K562 (cell line): ENCODE results near the gene PCARE. TPM values are rescaled to one million over a fixed set of nuclear protein-coding genes. Genes with fewer than 3 reads are reported as not detected.

Experiments
- ATAC-seq: fragments of 200-7000 bp; cut with Tn5 transposase; 3 replicates; pipeline ENCODE4 v1.9.1; 2020; ENCODE audit warnings: moderate library complexity
- BruUV-seq: library from RNA; stranded (reverse); fragments of 400-500 nt; replicated peaks from 2 replicates; lab custom pipeline; 2021; lab: Mats Ljungman, UMichigan
- CTCF ChIA-PET: fragments of 300-600 bp; formaldehyde crosslinking; extraction: SDS; loops from one replicate; lab custom pipeline; 2021; ENCODE audit warnings: low intra/inter-chr PET ratio; lab: Yijun Ruan, JAX
- POLR2A ChIA-PET: fragments of 300-600, 350-650 bp; sonication (Branson Sonifier 250); formaldehyde crosslinking; extraction: SDS; loops from one replicate; lab custom pipeline; 2021; ENCODE audit warnings: antibody characterized with exemption, inconsistent platforms; lab: Yijun Ruan, JAX
- DNase-seq, 4 experiments: peaks; one replicate each; pipeline versions ENCODE4 v3.0.0 to v3.0.0-alpha.2; 2011 to 2018; ENCODE audit warnings: low spot score in 3 of 4, mixed read lengths in 3 of 4; ENCODE audit errors: extremely low read depth in 1 of 4
- FAIRE-seq: peaks from 2 replicates; lab custom pipeline; 2011; peaks lifted over from hg19 to GRCh38; lab: Jason Lieb, UNC
- H2AFZ ChIP-seq: 2 replicates; pipeline ENCODE4 v1.6.0; 2011; ENCODE audit warnings: low read depth, low read length, control low read depth, inconsistent platforms
- H3K27ac ChIP-seq: fragments of 200-600 bp; 3 replicates; pipeline ENCODE4 v1.8.0; 2011; ENCODE audit warnings: low read depth, mild to moderate bottlenecking, control low read depth, inconsistent platforms, low read length, moderate library complexity, mixed read lengths; ENCODE audit errors: extremely low read depth
- H3K27me3 ChIP-seq, 2 experiments: fragments of 300-600 bp in 1 of 2; 2 replicates in 1 of 2; 3 replicates in 1 of 2; pipeline versions ENCODE4 v1.6.0 to v1.8.0; 2011; ENCODE audit warnings: inconsistent platforms in 2 of 2, low read length in 2 of 2, mild to moderate bottlenecking in 1 of 2, mixed read lengths in 1 of 2, moderate library complexity in 1 of 2; ENCODE audit not compliant: control insufficient read depth in 2 of 2, insufficient read depth in 2 of 2
- H3K36me3 ChIP-seq: fragments of 300-600 bp; 3 replicates; pipeline ENCODE4 v1.8.0; 2011; ENCODE audit warnings: mild to moderate bottlenecking, low read length, inconsistent platforms; ENCODE audit not compliant: control insufficient read depth, insufficient read depth
- H3K4me1 ChIP-seq, 2 experiments: fragments of 200-600 bp in 1 of 2; replicated peaks in 1 of 2; 2 replicates in 1 of 2; 3 replicates in 1 of 2; pipeline versions ENCODE4 v1.5.1 to v1.8.0; 2011; ENCODE audit warnings: inconsistent platforms in 2 of 2, low read length in 2 of 2, mild to moderate bottlenecking in 1 of 2, mixed read lengths in 1 of 2, moderate library complexity in 1 of 2; ENCODE audit not compliant: control insufficient read depth in 2 of 2, insufficient read depth in 2 of 2
- H3K4me2 ChIP-seq: 2 replicates; pipeline ENCODE4 v1.6.1; 2011; ENCODE audit warnings: low read length, control low read depth, inconsistent platforms, mixed read lengths; ENCODE audit not compliant: insufficient read depth
- H3K4me3 ChIP-seq: fragments of 200-600 bp; sonication (generic), shearing (Covaris generic); 2 replicates; pipeline ENCODE4 v1.5.1; 2016; ENCODE audit warnings: control low read depth, inconsistent platforms
- H3K79me2 ChIP-seq: fragments of 200-600 bp; 3 replicates; pipeline ENCODE4 v1.8.0; 2011; ENCODE audit warnings: low read length, inconsistent platforms; ENCODE audit not compliant: control insufficient read depth, insufficient read depth
- H3K9ac ChIP-seq, 2 experiments: 2 replicates each; pipeline versions ENCODE4 v1.6.0 to v1.6.1; 2011; ENCODE audit warnings: low read depth in 2 of 2, low read length in 2 of 2, control low read depth in 1 of 2, inconsistent platforms in 1 of 2, mild to moderate bottlenecking in 1 of 2, mixed read lengths in 1 of 2; ENCODE audit not compliant: insufficient read depth in 1 of 2
- H3K9me1 ChIP-seq: one replicate; pipeline ENCODE4 v1.6.0; 2011; ENCODE audit warnings: inconsistent platforms, mild to moderate bottlenecking, low read length, moderate library complexity; ENCODE audit not compliant: control insufficient read depth, insufficient read depth
- H3K9me3 ChIP-seq: replicated peaks from 2 replicates; pipeline ENCODE4 v1.5.1; 2011; ENCODE audit warnings: low read depth, low read length, inconsistent platforms; ENCODE audit not compliant: control insufficient read depth, insufficient read depth
- H4K20me1 ChIP-seq: replicated peaks from 2 replicates; pipeline ENCODE4 v1.6.1; 2011; ENCODE audit warnings: low read length, inconsistent platforms, mixed read lengths; ENCODE audit not compliant: control insufficient read depth, insufficient read depth
- CXXC5 ChIP-seq: fragments of 250-450 bp; sonication (Bioruptor Pico); IDR thresholded peaks from 2 replicates; pipeline ENCODE4 v1.8.0; 2022; ENCODE audit warnings: inconsistent platforms, mild to moderate bottlenecking, moderate library complexity
- SNIP1 ChIP-seq: fragments of 450-650 bp; IDR thresholded peaks from 2 replicates; pipeline ENCODE4 v1.7.1; 2017; ENCODE audit warnings: low read depth, mild to moderate bottlenecking
- TBL1XR1 ChIP-seq, 2 experiments: IDR thresholded peaks; 2 replicates each; pipeline ENCODE4 v1.6.1; 2012; ENCODE audit warnings: improper control_type of control experiment in 2 of 2, low read length in 2 of 2, mild to moderate bottlenecking in 1 of 2
- XRCC4 ChIP-seq: IDR thresholded peaks from one replicate; pipeline ENCODE4 v1.6.1; 2011; ENCODE audit not compliant: insufficient read depth, insufficient read length; ENCODE audit errors: extremely low read depth
- ZNF644 ChIP-seq: fragments of 200-800 bp; sonication (Bioruptor generic); IDR thresholded peaks from 2 replicates; pipeline ENCODE4 v1.6.1; 2016; ENCODE audit warnings: low read depth, missing genetic modification characterization, missing compliant biosample characterization
- WGBS: fragments of 100-300 bp; shearing (Covaris generic); methylation state at CpG from one replicate; pipeline ENCODE4 v1.1.6; 2016; ENCODE audit warnings: low coverage, mixed read lengths; ENCODE audit not compliant: insufficient coverage; ENCODE audit errors: missing lambda C conversion rate; 5-methylcytosine and 5-hydroxymethylcytosine counted together
- in situ Hi-C: fragments of 300-500 bp; cut with MboI; formaldehyde crosslinking; loops from 4 replicates; pipeline ENCODE4 v1.15.0; 2018; ENCODE audit warnings: inconsistent platforms, mixed read lengths
- intact Hi-C: fragments of 100-400 bp; cut with micrococcal nuclease; formaldehyde crosslinking; loops from 2 replicates; pipeline ENCODE4 v1.14.2; 2022
- polyA plus RNA-seq, 8 experiments: library from polyadenylated mRNA; depleted of rRNA in 4 of 8; stranded (reverse) in 5 of 8; unstranded in 3 of 8; fragments of >200 nt; fragmentation: Nextera tagmentation in 2 of 8; fragmentation: Illumina TruSeq in 1 of 8; extraction: Ambion mirVana in 2 of 8; extraction: Trizol in 1 of 8; gene quantifications; 2 replicates each; pipeline versions ENCODE4 v1.2.1 to v1.2.3, GENCODE V29; 2011 to 2014; ENCODE audit warnings: inconsistent platforms in 1 of 8, missing spikeins in 1 of 8
- total RNA-seq, 7 experiments: library from RNA; depleted of rRNA in 6 of 7; stranded (reverse); fragments of >200 nt in 6 of 7; fragmentation: Illumina TruSeq in 2 of 7; extraction: Trizol in 2 of 7; gene quantifications; 2 replicates each; pipeline versions ENCODE4 v1.2.1 to v1.2.3, GENCODE V29; 2011 to 2021; ENCODE audit warnings: low replicate concordance in 1 of 7
- TF ChIP-seq, protein P1 (sequence below): fragments of 450-650 bp; formaldehyde crosslinking; IDR thresholded peaks from 2 replicates; pipeline ENCODE4 v1.4.0; 2020; ENCODE audit warnings: mild to moderate bottlenecking, moderate library complexity
- TF ChIP-seq, protein P2 (sequence below): fragments of 450-650 bp; IDR thresholded peaks from 2 replicates; pipeline ENCODE4 v1.7.1; 2018; ENCODE audit warnings: mild to moderate bottlenecking, low read depth; ENCODE audit not compliant: partially characterized antibody

The PCARE gene
- total and polyA plus RNA-seq, 9 of the 15 experiments (the other 6 are each of a cell fraction or from before 2014, with no cell fraction given): not detected

DNA sequence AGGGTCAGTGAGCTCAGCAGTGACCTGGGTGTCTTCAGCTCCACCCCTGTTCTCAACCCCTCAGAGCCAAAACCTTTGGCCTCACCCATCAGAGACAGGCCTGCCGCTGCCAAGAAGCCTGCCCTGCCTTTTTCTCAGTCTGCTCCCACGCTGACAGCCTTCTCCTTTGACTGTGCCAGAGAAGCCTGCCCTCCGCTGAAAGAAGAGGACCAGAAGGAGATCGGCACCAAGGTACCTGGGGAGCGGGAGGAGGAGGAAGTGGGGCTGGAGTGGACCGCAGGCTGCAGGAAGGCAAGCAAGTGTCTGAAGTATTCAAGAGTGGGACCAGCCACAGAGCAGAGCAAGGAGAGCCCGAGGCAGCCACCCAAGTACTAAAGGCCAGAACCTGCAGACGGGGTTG lies 60.0 kb downstream of the PCARE start:
- DNase-seq (no peak), FAIRE-seq (no peak), ATAC-seq (no peak)
- H3K4me3 ChIP-seq: no peak overlapping the region
- no peak for TF ChIP-seq ZNF644 (tag)
- WGBS: 3% methylated on average over 6 of the region's 8 CpGs
- no peak overlapping the region for H3K9ac ChIP-seq
- peaks cover 0 to 3% of the 10 kb centered on the region in 2 experiments; a peak in 2 of 5 replicates for H3K4me1 ChIP-seq
- peaks cover 36 to 90% of the 10 kb centered on the region in 2 experiments for H3K27me3 ChIP-seq
- in situ Hi-C loops: no loop called here
- H3K9me3 ChIP-seq: no peaks in the 10 kb centered on the region
- POLR2A ChIA-PET: no interaction called here
- H3K27ac ChIP-seq: no peak overlapping the region
- H3K79me2 ChIP-seq: no peaks in the 10 kb centered on the region
- BruUV-seq: no TSS peak
- CTCF ChIA-PET: interaction anchor here (0.5 kb wide), 1 partner anchor 56 kb away, joined by 4 read pairs; no protein-coding TSS in a partner anchor
- intact Hi-C loops: loop anchor here (5.0 kb wide), 1 partner anchor 57 kb away; no protein-coding TSS in a partner anchor
- H4K20me1 ChIP-seq: no peaks in the 10 kb centered on the region
- no peak overlapping the region for H3K4me2 ChIP-seq
- no peaks in the 10 kb centered on the region for H3K36me3 ChIP-seq
- H3K9me1 ChIP-seq: peaks cover 4% of the 10 kb centered on the region
- H2AFZ ChIP-seq: no peak overlapping the region

DNA sequence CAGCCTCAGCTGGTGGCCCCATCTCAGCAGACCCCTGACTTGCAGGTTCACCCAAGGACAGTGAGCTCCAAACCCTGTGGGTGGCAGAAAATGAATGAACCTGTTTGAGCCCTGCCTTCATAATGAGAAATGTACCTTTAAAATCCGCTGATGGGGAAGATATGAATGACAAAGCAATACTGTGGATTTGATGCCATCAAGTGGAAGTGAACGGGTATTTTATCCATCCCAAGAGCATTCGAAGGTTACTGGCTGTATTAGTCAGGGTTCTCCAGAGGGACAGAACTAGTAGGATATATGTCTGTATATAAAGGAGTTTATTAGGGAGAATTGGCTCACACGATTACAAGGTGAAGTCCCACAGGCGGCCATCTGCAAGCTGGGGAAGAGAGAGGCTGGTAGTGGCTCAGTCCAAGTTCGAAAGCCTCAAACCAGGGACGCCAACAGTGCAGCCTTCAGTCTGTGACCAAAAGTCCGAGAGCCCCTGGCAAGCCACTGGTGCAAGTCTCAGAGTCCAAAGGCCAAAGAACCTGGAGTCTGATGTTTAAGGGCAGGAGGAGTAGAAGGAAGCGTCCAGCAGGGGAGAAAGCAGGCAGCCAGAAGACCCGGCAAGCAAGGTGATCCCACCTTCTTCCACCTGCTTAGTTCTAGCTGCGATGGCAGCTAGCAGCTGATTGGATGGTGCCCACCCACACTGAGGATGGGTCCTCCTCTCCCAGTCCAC lies 61.1 kb downstream of the PCARE start:
- 2% methylated on average over 11 of the region's 11 CpGs for WGBS
- Histone ChIP-seq H3K4me1 (peaks cover 0 to 3% of the 10 kb centered on the region in 2 experiments; a peak in 2 of 5 replicates), H3K9me1 (peaks cover 4% of the 10 kb centered on the region), H3K27ac (no peak overlapping the region), H3K9me3 (no peaks in the 10 kb centered on the region), H3K27me3 (peaks cover 39 to 92% of the 10 kb centered on the region in 2 experiments), H3K79me2 (no peaks in the 10 kb centered on the region), H2AFZ (no peak overlapping the region), H3K9ac (no peak overlapping the region), H3K4me3 (no peak overlapping the region), H3K4me2 (no peak overlapping the region), H3K36me3 (no peaks in the 10 kb centered on the region), H4K20me1 (no peaks in the 10 kb centered on the region)
- DNase-seq (no peak), ATAC-seq (no peak), FAIRE-seq (no peak)
- intact Hi-C loops (loop anchor here (5.0 kb wide), 1 partner anchor 56 kb away; no protein-coding TSS in a partner anchor), in situ Hi-C loops (no loop called here)
- ChIA-PET POLR2A (interaction anchor here (0.6 kb wide), 1 partner anchor 135 kb away, joined by 4 read pairs; no protein-coding TSS in a partner anchor), CTCF (no interaction called here)
- no TSS peak for BruUV-seq
- TF ChIP-seq SNIP1 (no peak), TBL1XR1 (IDR thresholded peaks at IDR 0.05; ENCODE audit: low read length in 2 of 2) (no peak), XRCC4 (no peak), CXXC5 (CRISPR knock-in tag) (no peak)
- TF ChIP-seq, protein P1, sequence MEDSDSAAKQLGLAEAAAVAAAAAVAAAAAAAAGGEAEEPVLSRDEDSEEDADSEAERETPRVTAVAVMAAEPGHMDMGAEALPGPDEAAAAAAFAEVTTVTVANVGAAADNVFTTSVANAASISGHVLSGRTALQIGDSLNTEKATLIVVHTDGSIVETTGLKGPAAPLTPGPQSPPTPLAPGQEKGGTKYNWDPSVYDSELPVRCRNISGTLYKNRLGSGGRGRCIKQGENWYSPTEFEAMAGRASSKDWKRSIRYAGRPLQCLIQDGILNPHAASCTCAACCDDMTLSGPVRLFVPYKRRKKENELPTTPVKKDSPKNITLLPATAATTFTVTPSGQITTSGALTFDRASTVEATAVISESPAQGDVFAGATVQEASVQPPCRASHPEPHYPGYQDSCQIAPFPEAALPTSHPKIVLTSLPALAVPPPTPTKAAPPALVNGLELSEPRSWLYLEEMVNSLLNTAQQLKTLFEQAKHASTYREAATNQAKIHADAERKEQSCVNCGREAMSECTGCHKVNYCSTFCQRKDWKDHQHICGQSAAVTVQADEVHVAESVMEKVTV (CRISPR knock-in tag): 0 out of 2 replicates have a peak, but pooled peaks have one; percentile 29
- TF ChIP-seq, protein P2, sequence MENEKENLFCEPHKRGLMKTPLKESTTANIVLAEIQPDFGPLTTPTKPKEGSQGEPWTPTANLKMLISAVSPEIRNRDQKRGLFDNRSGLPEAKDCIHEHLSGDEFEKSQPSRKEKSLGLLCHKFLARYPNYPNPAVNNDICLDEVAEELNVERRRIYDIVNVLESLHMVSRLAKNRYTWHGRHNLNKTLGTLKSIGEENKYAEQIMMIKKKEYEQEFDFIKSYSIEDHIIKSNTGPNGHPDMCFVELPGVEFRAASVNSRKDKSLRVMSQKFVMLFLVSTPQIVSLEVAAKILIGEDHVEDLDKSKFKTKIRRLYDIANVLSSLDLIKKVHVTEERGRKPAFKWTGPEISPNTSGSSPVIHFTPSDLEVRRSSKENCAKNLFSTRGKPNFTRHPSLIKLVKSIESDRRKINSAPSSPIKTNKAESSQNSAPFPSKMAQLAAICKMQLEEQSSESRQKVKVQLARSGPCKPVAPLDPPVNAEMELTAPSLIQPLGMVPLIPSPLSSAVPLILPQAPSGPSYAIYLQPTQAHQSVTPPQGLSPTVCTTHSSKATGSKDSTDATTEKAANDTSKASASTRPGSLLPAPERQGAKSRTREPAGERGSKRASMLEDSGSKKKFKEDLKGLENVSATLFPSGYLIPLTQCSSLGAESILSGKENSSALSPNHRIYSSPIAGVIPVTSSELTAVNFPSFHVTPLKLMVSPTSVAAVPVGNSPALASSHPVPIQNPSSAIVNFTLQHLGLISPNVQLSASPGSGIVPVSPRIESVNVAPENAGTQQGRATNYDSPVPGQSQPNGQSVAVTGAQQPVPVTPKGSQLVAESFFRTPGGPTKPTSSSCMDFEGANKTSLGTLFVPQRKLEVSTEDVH: no peak
